HepG2 (cell line): ENCODE data around the gene LDLRAD4. TPM values are rescaled to one million over a fixed set of nuclear protein-coding genes. Genes with fewer than 3 reads are reported as not detected.

Experiments
- DMAP1 ChIP-seq: IDR thresholded peaks from 2 replicates; pipeline ENCODE4 v1.6.1; 2016
- EHMT2 ChIP-seq: fragments of 200-600 bp; sonication (generic); IDR thresholded peaks from 2 replicates; pipeline ENCODE4 v1.7.0; 2017; ENCODE audit warnings: antibody characterized with exemption, low read depth, low read length, borderline replicate concordance
- GABPB1 ChIP-seq: IDR thresholded peaks from 2 replicates; pipeline ENCODE4 v1.6.1; 2016; ENCODE audit warnings: mild to moderate bottlenecking, missing genetic modification reagents, moderate library complexity, missing compliant biosample characterization
- HNF4A ChIP-seq: sonication (generic); formaldehyde crosslinking; IDR thresholded peaks from 2 replicates; pipeline ENCODE4 v1.4.0; 2020; ENCODE audit warnings: missing genetic modification reagents
- MAFK ChIP-seq, 2 experiments: IDR thresholded peaks in 1 of 2; conservative IDR thresholded peaks in 1 of 2; 2 replicates each; pipeline ENCODE4 v1.6.1; 2011; ENCODE audit warnings: improper control_type of control experiment in 2 of 2, low read length in 2 of 2
- NR1H2 ChIP-seq: sonication (generic); formaldehyde crosslinking; IDR thresholded peaks from 2 replicates; pipeline ENCODE4 v1.8.1; 2022; ENCODE audit warnings: low read depth, missing genetic modification reagents, borderline replicate concordance
- PHF21A ChIP-seq: sonication (generic); formaldehyde crosslinking; IDR thresholded peaks from 2 replicates; pipeline ENCODE4 v1.5.0; 2020; ENCODE audit warnings: mild to moderate bottlenecking, missing genetic modification reagents
- POLR2AphosphoS2 ChIP-seq: IDR thresholded peaks from 2 replicates; pipeline ENCODE4 v1.6.1; 2011; ENCODE audit warnings: low read depth, low read length, improper control_type of control experiment
- REPIN1 ChIP-seq: sonication (generic); formaldehyde crosslinking; IDR thresholded peaks from 2 replicates; pipeline ENCODE4 v1.8.0; 2022; ENCODE audit warnings: missing genetic modification reagents, low read depth, mild to moderate bottlenecking, borderline replicate concordance
- SNRNP70 ChIP-seq: fragments of 200-400 bp; formaldehyde crosslinking; IDR thresholded peaks from 2 replicates; pipeline ENCODE4 v1.6.1; 2017; ENCODE audit warnings: mild to moderate bottlenecking, low read depth, low read length, moderate library complexity
- ZBTB37 ChIP-seq: sonication (generic); formaldehyde crosslinking; IDR thresholded peaks from 2 replicates; pipeline ENCODE4 v1.4.0; 2020; ENCODE audit warnings: mild to moderate bottlenecking, missing genetic modification reagents
- ZNF138 ChIP-seq: sonication (generic); formaldehyde crosslinking; IDR thresholded peaks from 2 replicates; pipeline ENCODE4 v1.5.0; 2020; ENCODE audit warnings: mild to moderate bottlenecking, low read depth, missing genetic modification reagents
- ZNF33B ChIP-seq: sonication (generic); formaldehyde crosslinking; IDR thresholded peaks from 2 replicates; pipeline ENCODE4 v1.5.1; 2020; ENCODE audit warnings: mild to moderate bottlenecking, missing genetic modification reagents
- ZZZ3 ChIP-seq: sonication (generic); formaldehyde crosslinking; IDR thresholded peaks from 2 replicates; pipeline ENCODE4 v1.4.0; 2020; ENCODE audit warnings: missing genetic modification reagents, mild to moderate bottlenecking, borderline replicate concordance
- polyA plus RNA-seq, 8 experiments: library from polyadenylated mRNA; depleted of rRNA in 3 of 8; stranded (reverse) in 7 of 8; unstranded in 1 of 8; fragments of >200 nt; fragmentation: Illumina TruSeq in 4 of 8; extraction: Trizol in 4 of 8; gene quantifications; 2 replicates each; pipeline versions ENCODE4 v1.2.1 to v1.2.3, GENCODE V29; 2011 to 2016; ENCODE audit warnings: low read depth in 4 of 8, missing spikeins in 1 of 8, mixed read lengths in 1 of 8; ENCODE audit not compliant: insufficient read depth in 1 of 8
- total RNA-seq, 5 experiments: library from RNA; depleted of rRNA; stranded (reverse); fragments of >200 nt; fragmentation: Illumina TruSeq; extraction: Trizol; gene quantifications; 2 replicates each; pipeline ENCODE4 v1.2.3, GENCODE V29; 2016; ENCODE audit warnings: low read depth in 1 of 5
- TF ChIP-seq, protein P1 (sequence below): sonication (generic); formaldehyde crosslinking; IDR thresholded peaks from 2 replicates; pipeline ENCODE4 v1.5.0; 2020; ENCODE audit warnings: mild to moderate bottlenecking, missing genetic modification reagents, borderline replicate concordance
- TF ChIP-seq, protein P2 (sequence below): sonication (generic); formaldehyde crosslinking; IDR thresholded peaks from 2 replicates; pipeline ENCODE4 v1.4.0; 2020; ENCODE audit warnings: missing genetic modification reagents, borderline replicate concordance

Gene LDLRAD4
- total and polyA plus RNA-seq, 2 of the 13 experiments (the other 11 are each of a cell fraction or from before 2014, with no cell fraction given), result 13.6 to 20.9 TPM

- TF ChIP-seq, protein P1, sequence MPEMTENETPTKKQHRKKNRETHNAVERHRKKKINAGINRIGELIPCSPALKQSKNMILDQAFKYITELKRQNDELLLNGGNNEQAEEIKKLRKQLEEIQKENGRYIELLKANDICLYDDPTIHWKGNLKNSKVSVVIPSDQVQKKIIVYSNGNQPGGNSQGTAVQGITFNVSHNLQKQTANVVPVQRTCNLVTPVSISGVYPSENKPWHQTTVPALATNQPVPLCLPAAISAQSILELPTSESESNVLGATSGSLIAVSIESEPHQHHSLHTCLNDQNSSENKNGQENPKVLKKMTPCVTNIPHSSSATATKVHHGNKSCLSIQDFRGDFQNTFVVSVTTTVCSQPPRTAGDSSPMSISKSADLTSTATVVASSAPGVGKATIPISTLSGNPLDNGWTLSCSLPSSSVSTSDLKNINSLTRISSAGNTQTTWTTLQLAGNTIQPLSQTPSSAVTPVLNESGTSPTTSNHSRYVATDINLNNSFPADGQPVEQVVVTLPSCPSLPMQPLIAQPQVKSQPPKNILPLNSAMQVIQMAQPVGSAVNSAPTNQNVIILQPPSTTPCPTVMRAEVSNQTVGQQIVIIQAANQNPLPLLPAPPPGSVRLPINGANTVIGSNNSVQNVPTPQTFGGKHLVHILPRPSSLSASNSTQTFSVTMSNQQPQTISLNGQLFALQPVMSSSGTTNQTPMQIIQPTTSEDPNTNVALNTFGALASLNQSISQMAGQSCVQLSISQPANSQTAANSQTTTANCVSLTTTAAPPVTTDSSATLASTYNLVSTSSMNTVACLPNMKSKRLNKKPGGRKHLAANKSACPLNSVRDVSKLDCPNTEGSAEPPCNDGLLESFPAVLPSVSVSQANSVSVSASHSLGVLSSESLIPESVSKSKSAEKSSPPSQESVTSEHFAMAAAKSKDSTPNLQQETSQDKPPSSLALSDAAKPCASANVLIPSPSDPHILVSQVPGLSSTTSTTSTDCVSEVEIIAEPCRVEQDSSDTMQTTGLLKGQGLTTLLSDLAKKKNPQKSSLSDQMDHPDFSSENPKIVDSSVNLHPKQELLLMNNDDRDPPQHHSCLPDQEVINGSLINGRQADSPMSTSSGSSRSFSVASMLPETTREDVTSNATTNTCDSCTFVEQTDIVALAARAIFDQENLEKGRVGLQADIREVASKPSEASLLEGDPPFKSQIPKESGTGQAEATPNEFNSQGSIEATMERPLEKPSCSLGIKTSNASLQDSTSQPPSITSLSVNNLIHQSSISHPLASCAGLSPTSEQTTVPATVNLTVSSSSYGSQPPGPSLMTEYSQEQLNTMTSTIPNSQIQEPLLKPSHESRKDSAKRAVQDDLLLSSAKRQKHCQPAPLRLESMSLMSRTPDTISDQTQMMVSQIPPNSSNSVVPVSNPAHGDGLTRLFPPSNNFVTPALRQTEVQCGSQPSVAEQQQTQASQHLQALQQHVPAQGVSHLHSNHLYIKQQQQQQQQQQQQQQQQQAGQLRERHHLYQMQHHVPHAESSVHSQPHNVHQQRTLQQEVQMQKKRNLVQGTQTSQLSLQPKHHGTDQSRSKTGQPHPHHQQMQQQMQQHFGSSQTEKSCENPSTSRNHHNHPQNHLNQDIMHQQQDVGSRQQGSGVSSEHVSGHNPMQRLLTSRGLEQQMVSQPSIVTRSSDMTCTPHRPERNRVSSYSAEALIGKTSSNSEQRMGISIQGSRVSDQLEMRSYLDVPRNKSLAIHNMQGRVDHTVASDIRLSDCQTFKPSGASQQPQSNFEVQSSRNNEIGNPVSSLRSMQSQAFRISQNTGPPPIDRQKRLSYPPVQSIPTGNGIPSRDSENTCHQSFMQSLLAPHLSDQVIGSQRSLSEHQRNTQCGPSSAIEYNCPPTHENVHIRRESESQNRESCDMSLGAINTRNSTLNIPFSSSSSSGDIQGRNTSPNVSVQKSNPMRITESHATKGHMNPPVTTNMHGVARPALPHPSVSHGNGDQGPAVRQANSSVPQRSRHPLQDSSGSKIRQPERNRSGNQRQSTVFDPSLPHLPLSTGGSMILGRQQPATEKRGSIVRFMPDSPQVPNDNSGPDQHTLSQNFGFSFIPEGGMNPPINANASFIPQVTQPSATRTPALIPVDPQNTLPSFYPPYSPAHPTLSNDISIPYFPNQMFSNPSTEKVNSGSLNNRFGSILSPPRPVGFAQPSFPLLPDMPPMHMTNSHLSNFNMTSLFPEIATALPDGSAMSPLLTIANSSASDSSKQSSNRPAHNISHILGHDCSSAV (CRISPR knock-in tag), result peak; percentile 62; the same call in 1 of the 2 replicates
- TF ChIP-seq ZNF138 (CRISPR knock-in tag) (no peak), NR1H2 (CRISPR knock-in tag) (peak; percentile 47; the same call in 1 of the 2 replicates), SNRNP70 (no peak), PHF21A (CRISPR knock-in tag) (peak; percentile 93), ZNF33B (CRISPR knock-in tag) (no peak; the same call in 1 of the 2 replicates), MAFK (conservative IDR thresholded peaks at IDR 0.05 in 1 of 2, IDR thresholded peaks at IDR 0.05 in 1 of 2; ENCODE audit: low read length in 2 of 2) (no peak), GABPB1 (CRISPR knock-in tag) (peak; percentile 49), ZBTB37 (CRISPR knock-in tag) (0 out of 2 replicates have a peak, but pooled peaks have one; percentile 49), HNF4A (CRISPR knock-in tag) (peak; percentile 90), ZZZ3 (no peak), POLR2AphosphoS2 (no peak), REPIN1 (CRISPR knock-in tag) (0 out of 2 replicates have a peak, but pooled peaks have one; percentile 56), DMAP1 (CRISPR knock-in tag) (peak; percentile 58), EHMT2 (peak; percentile 71; the same call in 1 of the 2 replicates)
- TF ChIP-seq, protein P2, sequence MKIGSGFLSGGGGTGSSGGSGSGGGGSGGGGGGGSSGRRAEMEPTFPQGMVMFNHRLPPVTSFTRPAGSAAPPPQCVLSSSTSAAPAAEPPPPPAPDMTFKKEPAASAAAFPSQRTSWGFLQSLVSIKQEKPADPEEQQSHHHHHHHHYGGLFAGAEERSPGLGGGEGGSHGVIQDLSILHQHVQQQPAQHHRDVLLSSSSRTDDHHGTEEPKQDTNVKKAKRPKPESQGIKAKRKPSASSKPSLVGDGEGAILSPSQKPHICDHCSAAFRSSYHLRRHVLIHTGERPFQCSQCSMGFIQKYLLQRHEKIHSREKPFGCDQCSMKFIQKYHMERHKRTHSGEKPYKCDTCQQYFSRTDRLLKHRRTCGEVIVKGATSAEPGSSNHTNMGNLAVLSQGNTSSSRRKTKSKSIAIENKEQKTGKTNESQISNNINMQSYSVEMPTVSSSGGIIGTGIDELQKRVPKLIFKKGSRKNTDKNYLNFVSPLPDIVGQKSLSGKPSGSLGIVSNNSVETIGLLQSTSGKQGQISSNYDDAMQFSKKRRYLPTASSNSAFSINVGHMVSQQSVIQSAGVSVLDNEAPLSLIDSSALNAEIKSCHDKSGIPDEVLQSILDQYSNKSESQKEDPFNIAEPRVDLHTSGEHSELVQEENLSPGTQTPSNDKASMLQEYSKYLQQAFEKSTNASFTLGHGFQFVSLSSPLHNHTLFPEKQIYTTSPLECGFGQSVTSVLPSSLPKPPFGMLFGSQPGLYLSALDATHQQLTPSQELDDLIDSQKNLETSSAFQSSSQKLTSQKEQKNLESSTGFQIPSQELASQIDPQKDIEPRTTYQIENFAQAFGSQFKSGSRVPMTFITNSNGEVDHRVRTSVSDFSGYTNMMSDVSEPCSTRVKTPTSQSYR (CRISPR knock-in tag), result peak; percentile 39; the same call in 1 of the 2 replicates
These were observed 323.3 kb downstream of the LDLRAD4 start (continued) for GRCh38 chr18:13541621-13542519.
